Activated effector memory CD4-positive, alpha-beta T cell treated with anti-CD3 and anti-CD28 coated beads, Interleukin-2, amount 50 U/mL, for 16 hours (primary cell): ENCODE data around the gene ERFE.

ENCODE experiments used
- DNase-seq: peaks from one replicate; pipeline ENCODE4 v3.0.0-alpha.2; 2020

ERFE gene

DNA sequence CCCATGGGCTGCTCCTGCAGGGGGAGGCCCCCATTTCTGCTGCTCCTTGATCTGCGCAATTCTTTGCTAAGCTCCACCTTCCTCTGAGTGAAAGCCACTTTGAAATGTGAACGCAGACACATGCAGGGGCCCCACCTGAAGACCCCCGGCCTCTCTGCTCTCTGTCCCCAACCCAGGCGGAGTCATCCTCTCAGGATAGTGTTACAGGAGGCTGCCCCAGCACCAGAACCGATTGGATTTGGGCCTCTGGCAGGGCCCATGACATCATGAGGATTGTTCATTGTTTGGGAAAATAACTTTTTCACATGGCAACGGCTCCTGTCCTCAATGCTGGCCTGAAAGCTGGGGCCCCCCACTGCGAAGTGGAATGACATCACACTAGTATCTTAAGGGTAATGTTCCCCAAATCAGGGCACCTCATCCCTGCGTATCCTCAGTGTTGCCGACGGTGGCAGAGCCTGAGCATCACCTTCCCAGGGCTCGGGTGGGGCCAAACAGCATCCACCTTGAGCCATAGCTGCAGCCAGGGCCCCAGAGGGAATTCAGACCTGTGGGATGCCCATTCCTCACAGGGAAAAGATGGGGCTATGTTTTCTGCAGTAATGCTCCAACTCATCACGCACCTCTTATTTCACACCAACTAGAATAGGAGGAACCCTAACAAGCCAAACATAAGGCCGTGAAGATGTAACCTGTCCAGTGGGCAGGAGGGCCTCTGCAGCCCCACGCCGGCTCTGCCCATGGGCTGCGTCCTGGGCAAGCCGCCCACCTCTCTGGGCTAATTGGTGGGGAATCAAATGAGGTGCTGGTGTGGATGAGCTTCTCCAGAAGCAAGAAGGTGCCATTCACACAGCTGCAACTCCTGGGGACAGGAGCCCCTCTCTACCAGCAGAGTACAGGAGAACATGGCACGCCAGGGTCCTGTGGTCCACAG is 2.7 kb upstream of the ERFE start:
- no peak for DNase-seq

DNA sequence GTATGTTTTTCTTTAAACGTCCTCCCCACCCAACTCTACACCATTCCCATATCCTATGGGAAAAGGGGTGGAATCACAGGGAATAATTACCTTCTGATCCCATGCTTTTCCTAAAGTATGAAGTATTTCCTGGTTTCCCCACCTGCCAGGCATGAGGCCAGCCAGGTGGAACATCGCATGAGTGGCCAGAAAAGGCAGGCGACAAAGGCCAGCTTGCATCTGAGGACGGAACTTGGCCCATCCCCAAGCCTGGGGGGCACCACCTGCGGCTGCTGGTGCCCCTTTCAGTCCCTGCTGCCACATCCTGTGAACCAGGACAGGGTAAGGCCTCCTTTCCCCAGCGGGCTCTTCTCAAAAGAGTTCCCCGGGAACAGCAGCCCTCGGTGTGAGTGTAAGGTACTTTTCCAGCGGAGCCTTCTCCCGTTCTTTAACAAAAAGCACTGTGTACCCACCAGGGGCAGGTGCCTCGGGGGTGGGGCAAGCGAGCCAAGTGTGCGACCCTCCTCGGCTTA is 1.2 kb upstream of the ERFE start:
- DNase-seq: no peak

DNA sequence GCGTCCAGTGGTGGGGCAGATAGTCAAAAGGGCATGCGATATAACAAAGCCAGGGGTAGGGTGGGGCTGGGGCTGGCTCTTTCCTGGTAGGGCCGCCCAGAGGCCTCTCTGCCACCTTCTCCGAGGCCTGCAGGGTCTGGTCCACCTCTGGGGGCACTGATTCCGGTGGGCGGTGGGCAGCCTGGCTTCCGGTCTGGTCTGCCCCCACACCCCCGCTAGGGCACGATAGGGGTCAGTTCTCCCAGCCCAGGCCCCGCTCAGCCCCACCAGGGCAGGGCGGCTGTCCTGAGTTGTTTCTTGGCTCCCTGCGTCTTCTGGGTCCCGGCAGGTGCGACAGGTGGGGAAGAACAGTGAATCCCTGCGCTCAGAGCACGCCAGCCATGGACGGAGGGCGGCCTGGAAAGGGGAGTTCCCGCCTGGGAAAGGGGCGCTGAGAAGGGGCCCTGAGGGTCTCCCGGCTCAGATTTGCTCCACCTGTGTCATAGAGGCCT is 707 bp upstream of the ERFE start:
- no peak for DNase-seq

DNA sequence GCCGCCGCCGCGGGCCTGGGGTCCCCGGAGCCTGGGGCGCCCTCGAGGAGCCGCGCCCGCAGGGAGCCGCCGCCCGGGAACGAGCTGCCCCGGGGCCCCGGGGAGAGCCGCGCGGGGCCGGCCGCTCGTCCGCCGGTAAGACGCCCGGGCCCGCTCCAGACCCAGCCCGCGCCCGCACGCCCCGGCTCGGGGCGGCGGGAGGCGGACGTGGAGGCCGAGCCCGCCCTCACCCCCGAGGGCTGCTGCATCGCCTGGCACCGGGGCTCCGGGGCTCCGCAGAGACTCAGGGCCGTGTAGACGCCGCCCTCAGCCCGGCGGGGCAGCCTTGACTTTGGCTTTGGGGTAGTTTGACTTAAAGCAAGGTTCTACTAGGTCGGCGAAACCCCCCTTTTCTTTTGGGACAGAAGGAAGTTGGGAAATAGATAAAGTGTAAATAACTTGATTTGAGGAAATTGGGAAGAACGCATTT is 335 bp downstream of the ERFE start:
- no peak for DNase-seq

DNA sequence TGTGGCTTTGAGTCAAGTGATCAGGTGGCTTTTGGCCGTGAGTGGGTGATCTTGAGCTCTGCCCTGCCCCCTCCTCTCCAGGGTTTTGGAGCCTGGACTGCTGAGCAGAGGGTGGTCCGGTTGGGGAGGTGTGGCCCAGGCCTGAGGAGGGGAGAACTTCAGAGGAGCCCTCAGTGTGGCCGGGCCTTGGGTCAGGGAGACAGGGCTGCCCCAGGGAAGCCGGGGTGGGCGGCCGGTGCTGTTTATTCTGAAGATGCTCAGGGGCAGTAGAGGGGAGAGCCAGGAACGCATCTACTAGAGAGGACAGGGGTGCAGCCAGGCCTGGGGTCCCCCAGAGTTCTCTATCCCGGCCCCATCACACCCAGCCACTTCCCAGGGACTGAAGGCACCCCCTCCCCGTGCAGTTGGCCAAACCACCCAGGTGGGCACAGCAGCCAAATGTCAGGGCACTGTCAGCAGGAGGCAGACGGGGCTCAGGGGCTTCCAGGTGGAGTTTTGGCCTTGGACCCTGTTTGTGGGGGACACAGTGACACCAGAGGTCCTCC is 963 bp downstream of the ERFE start:
- DNase-seq: no peak

DNA sequence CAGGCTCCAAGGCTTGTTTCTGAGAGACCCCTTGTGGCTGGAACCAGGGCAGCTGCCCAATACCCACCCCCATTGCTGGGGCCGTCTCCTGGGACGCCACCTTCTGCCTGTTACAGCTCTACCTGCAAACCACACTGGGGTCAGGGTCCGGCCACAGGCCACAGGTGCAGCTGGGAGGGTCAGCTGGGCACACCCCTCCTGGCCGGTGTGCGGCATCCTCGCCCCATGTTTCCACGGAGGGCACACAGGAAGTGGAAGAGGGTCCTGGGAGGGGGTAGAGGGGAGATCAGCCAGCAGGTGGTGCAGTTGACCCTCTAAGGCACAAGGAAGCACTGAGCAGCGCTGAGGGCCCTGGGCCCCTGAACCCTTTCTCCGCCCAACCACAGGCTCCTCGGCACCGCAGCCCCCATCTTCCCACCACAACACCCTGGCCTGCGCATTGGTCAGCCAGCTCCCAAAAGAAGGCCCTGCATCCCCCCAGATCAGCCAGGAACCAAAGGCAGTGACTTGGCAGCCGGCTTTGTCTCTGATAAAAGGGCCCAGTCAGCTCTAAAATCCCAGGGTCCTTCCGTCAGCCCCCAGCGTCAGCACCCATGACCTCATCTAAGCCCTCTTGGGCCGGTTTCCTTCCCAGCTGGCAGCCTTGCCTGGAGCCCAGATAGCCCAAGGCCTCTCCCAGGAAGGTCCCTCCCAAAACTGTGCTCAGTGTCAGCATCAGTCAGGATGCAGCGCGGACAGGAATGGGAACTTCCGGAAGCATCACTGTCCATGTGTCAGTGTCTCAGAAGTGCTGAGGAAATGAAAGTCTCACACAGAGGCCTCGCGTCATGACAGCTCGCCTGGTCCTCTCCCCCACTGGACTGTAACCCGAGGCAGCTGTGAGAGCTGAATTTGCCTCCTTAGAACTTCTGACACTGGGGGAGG is 1.7 kb downstream of the ERFE start:
- no peak for DNase-seq

DNA sequence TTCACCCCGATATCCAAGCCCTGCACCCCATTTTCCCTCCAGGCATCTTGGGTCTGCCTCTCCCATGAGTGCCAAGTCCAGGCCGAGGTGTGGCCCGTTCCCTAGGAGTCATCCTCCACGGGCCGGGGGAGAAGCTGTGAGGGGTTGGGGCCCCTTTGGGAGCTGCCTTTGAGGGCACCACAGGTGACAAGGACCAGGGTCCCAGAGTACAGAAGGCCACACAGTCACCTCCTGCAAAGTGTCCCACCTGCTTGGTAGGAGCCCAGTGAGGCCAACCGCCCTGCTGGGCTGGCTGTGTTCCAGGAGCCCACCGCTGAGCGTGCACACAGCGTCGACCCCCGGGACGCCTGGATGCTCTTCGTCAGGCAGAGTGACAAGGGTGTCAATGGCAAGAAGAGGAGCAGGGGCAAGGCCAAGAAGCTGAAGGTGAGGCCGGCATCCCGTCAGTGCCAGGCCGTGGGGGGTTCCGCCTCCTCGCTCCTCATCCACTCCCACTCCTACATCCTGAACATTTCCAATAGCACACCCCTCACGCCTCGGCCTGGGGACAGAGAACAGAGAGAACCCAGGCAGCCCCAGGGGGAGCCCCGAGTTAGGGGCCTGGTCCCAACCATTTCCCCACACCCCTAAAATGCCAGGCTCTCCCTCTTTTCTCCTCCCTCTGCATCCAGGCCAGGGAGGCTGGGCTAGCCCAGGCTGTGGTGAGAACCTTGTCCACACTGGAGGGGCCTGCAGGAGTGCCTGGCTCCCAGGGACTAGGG is 2.7 kb downstream of the ERFE start:
- DNase-seq: no peak

DNA sequence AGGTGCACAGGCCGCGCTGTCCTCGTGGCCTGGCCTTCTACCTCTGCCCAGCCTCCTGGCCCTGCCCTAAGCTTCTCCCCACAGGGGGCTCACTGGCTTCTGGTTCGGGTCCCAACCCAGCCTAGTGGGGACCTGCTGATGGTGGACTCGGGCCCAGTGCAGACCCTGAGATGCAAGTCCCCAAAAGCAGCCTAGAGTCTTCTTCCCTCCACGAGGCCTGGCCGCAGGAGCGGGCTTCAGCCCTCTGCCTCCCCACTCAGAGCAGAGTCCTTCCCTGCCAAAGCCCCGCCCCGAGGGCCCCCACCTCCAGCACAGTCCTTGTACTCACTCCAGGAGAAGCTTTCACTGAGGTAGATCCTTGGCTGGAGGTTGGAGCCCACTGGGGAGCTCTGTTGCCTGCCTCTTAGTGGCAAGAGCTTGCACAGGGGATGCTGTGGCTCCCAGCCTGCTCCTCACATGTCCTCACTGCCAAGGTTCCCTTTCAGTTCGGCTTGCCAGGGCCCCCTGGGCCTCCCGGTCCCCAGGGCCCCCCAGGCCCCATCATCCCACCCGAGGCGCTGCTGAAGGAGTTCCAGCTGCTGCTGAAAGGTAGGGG is 3.6 kb downstream of the ERFE start:
- DNase-seq: no peak

DNA sequence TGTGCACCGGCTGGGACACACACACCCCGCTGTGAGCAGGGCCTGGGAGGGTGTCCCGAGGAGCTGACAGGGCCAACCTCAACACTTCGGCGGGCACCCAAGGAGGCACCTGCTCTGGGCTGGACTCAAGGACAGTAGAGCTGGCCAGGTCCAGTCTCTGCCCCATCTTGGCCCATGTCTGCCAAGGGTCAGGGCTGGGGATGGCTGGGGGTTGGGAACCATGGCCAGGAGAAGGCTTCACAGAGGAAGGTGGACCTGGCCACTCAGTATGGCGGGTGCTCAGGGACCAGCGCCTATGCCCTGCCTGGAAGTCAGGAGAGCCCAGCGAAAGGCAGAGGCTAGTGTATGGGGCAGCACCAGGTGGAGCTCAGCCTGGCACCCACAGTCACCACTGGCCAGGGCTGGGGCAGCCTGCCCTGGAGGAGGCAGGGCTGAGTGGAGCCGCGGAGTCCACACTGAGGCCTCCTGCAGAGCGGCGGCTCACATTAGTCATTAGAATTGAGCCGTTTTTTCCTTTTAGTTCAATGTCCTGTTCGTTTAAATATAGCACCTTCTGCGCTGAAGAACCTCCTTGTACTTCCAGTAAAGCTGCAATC is 4.2 kb downstream of the ERFE start:
- DNase-seq: peak; percentile 58

DNA sequence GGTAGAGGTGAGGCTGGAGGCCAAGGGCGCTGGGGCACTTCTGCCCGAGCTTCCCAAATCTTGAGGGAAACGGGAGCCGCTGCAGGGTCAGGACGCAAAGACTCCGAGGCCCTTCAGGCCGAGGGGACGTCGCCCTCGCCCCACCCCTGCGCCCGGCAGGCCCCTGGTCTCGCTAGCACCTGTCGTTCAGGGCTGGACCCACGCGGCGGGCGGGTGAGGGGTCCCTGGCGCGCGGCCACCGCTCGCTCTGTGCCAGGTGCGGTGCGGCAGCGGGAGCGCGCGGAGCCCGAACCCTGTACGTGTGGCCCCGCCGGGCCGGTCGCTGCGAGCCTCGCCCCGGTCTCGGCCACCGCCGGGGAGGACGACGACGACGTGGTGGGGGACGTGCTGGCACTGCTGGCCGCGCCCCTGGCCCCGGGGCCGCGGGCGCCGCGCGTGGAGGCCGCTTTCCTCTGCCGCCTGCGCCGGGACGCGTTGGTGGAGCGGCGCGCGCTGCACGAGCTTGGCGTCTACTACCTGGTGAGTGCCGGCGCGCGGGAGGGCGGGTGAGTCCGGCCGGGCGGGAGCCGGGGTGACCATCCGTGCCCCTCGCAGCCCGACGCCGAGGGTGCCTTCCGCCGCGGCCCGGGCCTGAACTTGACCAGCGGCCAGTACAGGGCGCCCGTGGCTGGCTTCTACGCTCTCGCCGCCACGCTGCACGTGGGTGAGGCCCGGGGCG is 4.9 kb downstream of the ERFE start:
- DNase-seq: no peak

DNA sequence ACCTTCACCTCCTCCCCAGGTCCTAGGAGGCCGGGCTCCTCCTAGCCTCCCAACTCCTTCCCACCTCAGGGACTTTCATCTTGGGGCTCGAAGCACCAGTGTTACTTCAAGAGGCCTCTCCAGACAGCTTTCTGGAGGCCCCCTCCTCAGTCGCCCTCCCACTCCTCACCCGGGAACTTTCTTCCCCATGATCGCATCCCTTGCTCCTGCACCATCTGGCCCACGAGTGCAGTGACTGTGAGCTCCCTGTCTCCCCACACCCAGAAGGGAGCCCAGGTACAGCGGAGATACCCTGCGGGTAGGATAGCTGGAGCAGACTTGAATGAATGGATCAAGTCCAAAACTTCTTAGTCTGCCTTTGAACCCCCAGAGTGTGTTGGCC is 6.1 kb downstream of the ERFE start:
- no peak for DNase-seq

DNA sequence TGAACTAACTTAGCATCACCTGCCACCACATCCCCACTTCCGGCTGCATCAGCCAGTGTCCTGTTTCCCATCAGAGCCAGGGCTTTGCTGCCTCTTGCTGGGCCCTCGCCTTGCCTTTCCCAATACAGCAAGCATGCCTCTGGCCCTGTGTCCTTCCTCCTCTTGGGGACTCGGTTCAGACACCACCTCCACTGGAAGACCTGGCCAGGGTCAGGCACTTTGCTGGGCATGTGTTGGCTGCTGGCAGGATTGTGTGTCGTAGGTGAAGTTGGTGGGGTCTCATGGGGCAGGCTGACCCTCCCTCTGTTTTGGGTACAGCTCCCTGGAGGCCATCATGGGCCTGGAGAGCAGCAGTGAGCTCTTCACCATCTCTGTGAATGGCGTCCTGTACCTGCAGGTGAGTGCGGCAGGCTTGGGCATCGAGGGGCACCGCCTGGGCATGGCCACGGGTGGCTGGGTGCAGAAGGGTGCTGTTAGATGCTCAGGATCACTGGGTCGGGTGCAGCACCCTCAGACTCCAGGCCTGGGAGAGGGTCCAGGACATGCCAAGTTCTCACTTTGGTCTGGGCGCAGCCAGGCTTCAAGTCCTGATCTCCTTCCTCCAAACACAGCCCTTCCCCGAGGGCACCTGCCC is 6.6 kb downstream of the ERFE start:
- no peak for DNase-seq

DNA sequence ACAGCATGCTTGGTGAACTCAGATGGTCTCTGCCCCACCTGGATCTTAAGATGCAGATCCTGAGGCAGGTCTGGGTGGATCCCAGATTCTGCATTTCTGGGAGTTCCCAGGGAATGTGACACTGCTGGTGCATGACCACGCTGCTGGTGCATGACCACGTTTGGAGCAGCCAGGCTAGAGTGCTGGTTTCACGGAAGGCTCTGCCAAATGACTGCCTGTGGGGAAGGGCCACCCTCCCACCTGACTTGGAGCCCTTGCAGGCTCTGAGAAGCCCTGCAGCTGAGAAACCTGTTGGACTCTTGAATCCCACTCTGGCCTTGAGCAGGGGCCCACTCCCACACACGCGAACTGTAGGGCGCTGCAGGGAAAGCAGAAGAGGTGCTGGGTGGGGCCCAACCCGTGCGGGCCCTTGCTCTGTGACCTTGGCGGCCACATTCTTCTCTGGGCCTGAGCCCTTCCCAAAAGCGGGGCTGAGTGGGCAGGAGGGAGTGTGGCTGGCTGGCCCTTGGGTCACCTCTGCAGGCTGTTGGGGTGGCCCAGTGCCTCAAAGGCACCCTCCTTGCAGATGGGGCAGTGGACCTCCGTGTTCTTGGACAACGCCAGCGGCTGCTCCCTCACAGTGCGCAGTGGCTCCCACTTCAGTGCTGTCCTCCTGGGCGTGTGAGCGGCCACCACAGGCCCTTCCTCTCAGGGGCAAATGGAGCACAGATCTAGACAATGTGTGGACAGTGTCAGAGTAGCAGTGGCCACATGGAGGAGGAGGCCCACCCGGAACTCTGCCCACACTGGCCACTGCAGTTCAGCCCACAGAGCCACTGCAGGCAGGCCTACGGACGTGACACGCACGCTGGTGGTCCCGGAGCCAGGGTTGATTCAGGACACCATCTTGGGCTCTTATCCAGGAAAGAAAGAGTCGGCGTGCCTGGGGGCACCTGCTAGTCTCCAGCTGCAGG is 7.9 kb downstream of the ERFE start:
- DNase-seq: no peak

DNA sequence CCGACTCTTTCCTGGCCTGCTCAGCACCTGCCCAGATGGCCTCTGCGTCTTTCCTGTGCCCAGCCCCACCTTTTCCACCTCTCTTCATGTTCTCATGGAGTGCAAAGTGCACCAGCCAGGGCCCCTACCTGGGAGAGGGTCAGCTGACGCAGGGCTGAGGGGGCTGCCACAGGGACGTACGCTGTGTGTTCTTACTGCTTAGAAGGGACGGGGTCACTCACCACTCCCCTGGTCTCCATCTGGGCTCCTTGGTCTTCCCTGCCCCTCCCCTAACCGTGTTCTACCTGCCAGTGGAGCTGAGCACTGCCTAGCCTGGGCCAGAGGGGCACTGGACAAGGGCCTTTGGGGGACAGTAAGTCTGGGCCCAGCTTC is 8.6 kb downstream of the ERFE start:
- DNase-seq: no peak

DNA sequence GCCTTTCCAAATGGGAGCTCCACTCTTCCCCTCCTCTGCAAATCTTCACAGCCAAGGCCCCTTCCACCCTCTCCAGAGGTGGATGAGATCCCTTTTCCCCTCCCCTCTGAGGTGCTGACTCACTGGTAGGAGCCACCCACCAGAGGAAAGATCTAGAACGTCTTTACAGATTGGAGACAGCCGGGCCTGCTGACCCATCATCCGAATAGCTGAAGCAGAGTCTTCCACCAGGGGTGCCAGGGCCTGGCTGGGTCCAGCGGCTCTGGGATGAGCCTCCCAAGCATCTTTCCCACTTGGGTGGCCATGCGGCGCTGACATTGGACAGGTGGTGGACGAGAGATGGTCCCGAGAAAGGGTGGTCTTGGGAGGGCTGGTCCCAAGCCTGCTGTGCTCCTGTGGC is 9.0 kb downstream of the ERFE start:
- DNase-seq: no peak

DNA sequence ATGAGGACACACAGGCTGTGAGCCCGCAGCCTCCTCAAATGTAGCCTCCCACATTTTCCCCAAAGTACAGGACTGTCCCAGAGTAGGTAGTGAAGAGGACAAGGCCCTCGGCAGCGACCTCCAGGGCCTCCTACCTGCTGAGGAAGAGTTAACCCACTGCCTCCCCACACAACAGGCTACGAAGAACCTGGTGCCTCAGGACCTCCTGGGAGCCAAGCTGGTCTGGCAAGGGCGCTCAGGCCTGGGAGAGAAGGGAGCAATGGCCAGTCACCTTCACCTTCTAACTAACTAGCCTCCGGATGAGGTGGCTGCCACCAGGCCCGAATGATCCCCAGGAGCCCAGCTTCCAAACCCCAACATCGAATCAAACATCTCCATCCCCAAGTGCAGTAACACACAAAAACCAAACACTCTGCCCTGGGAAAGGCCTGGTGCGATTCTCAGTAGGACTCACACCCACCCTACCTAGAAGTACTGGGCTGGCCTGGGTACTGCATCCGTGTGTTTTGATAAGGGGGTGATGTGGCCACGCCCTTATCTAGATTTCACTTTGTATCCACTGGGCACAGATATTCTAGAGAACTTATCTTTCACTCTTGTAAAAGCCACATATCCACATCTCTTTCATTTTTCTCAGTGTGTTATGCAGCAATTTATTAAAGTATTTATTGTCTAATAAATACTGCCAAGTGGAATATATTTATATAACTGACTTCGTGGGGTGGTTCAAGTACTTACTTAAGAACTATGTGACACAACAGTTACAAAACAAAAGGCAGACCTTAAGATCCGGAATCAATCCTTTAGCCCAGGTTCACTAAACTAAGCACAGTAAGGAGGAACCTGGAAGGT is 9.7 kb downstream of the ERFE start:
- no peak for DNase-seq

DNA sequence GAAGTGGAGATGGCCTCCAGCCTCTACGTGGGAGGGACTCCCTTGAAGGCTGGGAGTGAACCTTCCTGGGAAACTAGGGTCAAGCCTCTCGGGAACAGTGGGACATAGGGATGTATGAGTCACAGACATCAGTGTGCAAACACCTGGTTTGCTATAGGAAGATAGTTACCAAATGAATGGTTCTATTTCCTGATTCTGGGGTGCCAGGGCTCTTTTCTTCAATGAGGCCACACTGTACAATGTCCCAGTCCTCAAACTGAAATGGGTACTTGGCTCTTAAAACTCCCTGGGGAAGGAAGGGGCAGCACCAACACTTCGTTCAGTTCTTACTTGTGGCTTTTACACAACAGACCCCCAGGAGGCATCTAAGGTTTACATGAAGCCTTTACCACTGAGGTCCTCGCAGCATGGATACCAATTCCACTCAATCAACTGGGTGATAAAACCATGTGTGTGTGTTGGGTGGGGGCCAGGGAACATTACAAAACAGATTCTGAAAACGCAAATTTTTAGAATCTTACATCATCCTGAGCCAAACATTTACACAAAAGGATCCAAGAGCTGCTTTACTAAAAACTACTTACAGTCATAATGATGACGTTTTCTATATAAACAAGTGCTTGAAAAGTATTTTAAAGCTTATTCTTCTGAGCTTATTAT is 10.4 kb downstream of the ERFE start:
- DNase-seq: no peak
